ENCODE measurements around the gene UBE2QL1. TPM values are rescaled to one million over a fixed set of nuclear protein-coding genes. Genes with fewer than 3 reads are reported as not detected.

Gene UBE2QL1
- total and polyA plus RNA-seq, 2 donors from 2014 or later, result 0.31 to 4.8 TPM

GRCh38 chr5:6476313-6476661 is 27.6 kb downstream of the UBE2QL1 start:
- Histone ChIP-seq H3K9ac (ENCODE audit: low read length in 3 of 3) (no peak overlapping the region), H3K4me3 (ENCODE audit: low read length in 3 of 3) (no peak overlapping the region), H3K27ac (ENCODE audit: low read depth in 2 of 2, low read length in 2 of 2) (no peak overlapping the region), H3K36me3 (ENCODE audit: control insufficient read depth in 2 of 3, insufficient read depth in 3 of 3, low read length in 3 of 3) (no peaks in the 10 kb centered on the region), H3K4me1 (ENCODE audit: control insufficient read depth in 2 of 3, insufficient read depth in 2 of 3, low read depth in 1 of 3, low read length in 3 of 3) (no peaks in the 10 kb centered on the region), H3K9me3 (ENCODE audit: control insufficient read depth in 2 of 3, insufficient read depth in 1 of 3, low read length in 3 of 3) (no peaks in the 10 kb centered on the region), H3K27me3 (ENCODE audit: control insufficient read depth, insufficient read depth, low read length) (no peaks in the 10 kb centered on the region)
- no peak for FAIRE-seq
- DNase-seq, result no peak
- TF ChIP-seq CTCF (IDR thresholded peaks at IDR 0.05; ENCODE audit: borderline replicate concordance, extremely low read depth, insufficient read depth), result no peak
- intact Hi-C loops (cut with DNase I), result no loop called here

GRCh38 chr5:6478793-6479192 is 30.1 kb downstream of the UBE2QL1 start:
- Histone ChIP-seq H3K9ac (ENCODE audit: low read length in 3 of 3) (no peak overlapping the region), H3K36me3 (ENCODE audit: control insufficient read depth in 2 of 3, insufficient read depth in 3 of 3, low read length in 3 of 3) (no peaks in the 10 kb centered on the region), H3K9me3 (ENCODE audit: control insufficient read depth in 2 of 3, insufficient read depth in 1 of 3, low read length in 3 of 3) (no peaks in the 10 kb centered on the region), H3K4me1 (ENCODE audit: control insufficient read depth in 2 of 3, insufficient read depth in 2 of 3, low read depth in 1 of 3, low read length in 3 of 3) (no peaks in the 10 kb centered on the region), H3K4me3 (ENCODE audit: low read length in 3 of 3) (no peak overlapping the region), H3K27me3 (ENCODE audit: control insufficient read depth, insufficient read depth, low read length) (no peaks in the 10 kb centered on the region), H3K27ac (ENCODE audit: low read depth in 2 of 2, low read length in 2 of 2) (no peak overlapping the region)
- no peak for FAIRE-seq
- DNase-seq, result no peak
- no peak for TF ChIP-seq CTCF (IDR thresholded peaks at IDR 0.05; ENCODE audit: borderline replicate concordance, extremely low read depth, insufficient read depth)
- intact Hi-C loops (cut with DNase I), result no loop called here

GRCh38 chr5:6480133-6481051 is 31.7 kb downstream of the UBE2QL1 start:
- no peak for DNase-seq
- H3K9ac ChIP-seq (ENCODE audit: low read length in 3 of 3), result no peak overlapping the region
- no peaks in the 10 kb centered on the region for H3K27me3 ChIP-seq (ENCODE audit: control insufficient read depth, insufficient read depth, low read length)
- no peaks in the 10 kb centered on the region for H3K4me1 ChIP-seq (ENCODE audit: control insufficient read depth in 2 of 3, insufficient read depth in 2 of 3, low read depth in 1 of 3, low read length in 3 of 3)
- H3K9me3 ChIP-seq (ENCODE audit: control insufficient read depth in 2 of 3, insufficient read depth in 1 of 3, low read length in 3 of 3), result no peaks in the 10 kb centered on the region
- TF ChIP-seq CTCF (IDR thresholded peaks at IDR 0.05; ENCODE audit: borderline replicate concordance, extremely low read depth, insufficient read depth), result no peak
- intact Hi-C loops (cut with DNase I), result no loop called here
- no peak overlapping the region for H3K27ac ChIP-seq (ENCODE audit: low read depth in 2 of 2, low read length in 2 of 2)
- H3K4me3 ChIP-seq (ENCODE audit: low read length in 3 of 3), result no peak overlapping the region
- FAIRE-seq, result no peak
- H3K36me3 ChIP-seq (ENCODE audit: control insufficient read depth in 2 of 3, insufficient read depth in 3 of 3, low read length in 3 of 3), result no peaks in the 10 kb centered on the region
